ENCODE data around the gene RPL10.

The RPL10 gene

GRCh38 chrX:154370300-154371016 is 27.7 kb upstream of the RPL10 start:
- peak overlapping the region; percentile 98 for H3K27ac ChIP-seq (ENCODE audit: low read depth, low read length)

GRCh38 chrX:154371017-154371788 is 27.0 kb upstream of the RPL10 start:
- Histone ChIP-seq H3K4me3 (ENCODE audit: low read depth, low read length) (peak overlapping the region; percentile 94), H3K36me3 (ENCODE audit: control insufficient read depth, insufficient read depth, low read length) (peaks cover 38% of the 10 kb centered on the region), H3K27ac (ENCODE audit: low read depth, low read length) (peak overlapping the region; percentile 98; the same call in 1 of the 2 replicates), H3K9me3 (ENCODE audit: control insufficient read depth, insufficient read depth, low read depth, low read length) (peaks cover 3% of the 10 kb centered on the region; the same call in 1 of the 2 replicates), H3K27me3 (ENCODE audit: control insufficient read depth, insufficient read depth, low read length) (no peaks in the 10 kb centered on the region), H3K9ac (ENCODE audit: low read length) (peak overlapping the region; percentile 99), H3K4me1 (ENCODE audit: control insufficient read depth, insufficient read depth, low read length) (peaks cover 34% of the 10 kb centered on the region; the same call in 1 of the 2 replicates)

More at GRCh38 chrX:154370300-154371016, 27.7 kb upstream of the RPL10 start:
- Histone ChIP-seq H3K27me3 (ENCODE audit: control insufficient read depth, insufficient read depth, low read length) (no peaks in the 10 kb centered on the region), H3K36me3 (ENCODE audit: control insufficient read depth, insufficient read depth, low read length) (peaks cover 46% of the 10 kb centered on the region), H3K4me3 (ENCODE audit: low read depth, low read length) (peak overlapping the region; percentile 94), H3K9me3 (ENCODE audit: control insufficient read depth, insufficient read depth, low read depth, low read length) (peaks cover 7% of the 10 kb centered on the region; the same call in 1 of the 2 replicates), H3K9ac (ENCODE audit: low read length) (peak overlapping the region; percentile 99), H3K4me1 (ENCODE audit: control insufficient read depth, insufficient read depth, low read length) (peaks cover 34% of the 10 kb centered on the region; the same call in 1 of the 2 replicates)

GRCh38 chrX:154371789-154372300 is 26.3 kb upstream of the RPL10 start:
- H3K36me3 ChIP-seq (ENCODE audit: control insufficient read depth, insufficient read depth, low read length), result peaks cover 32% of the 10 kb centered on the region
- H3K27me3 ChIP-seq (ENCODE audit: control insufficient read depth, insufficient read depth, low read length), result no peaks in the 10 kb centered on the region
- peak overlapping the region; percentile 84; the same call in 1 of the 2 replicates for H3K27ac ChIP-seq (ENCODE audit: low read depth, low read length)
- peaks cover 34% of the 10 kb centered on the region; the same call in 1 of the 2 replicates for H3K4me1 ChIP-seq (ENCODE audit: control insufficient read depth, insufficient read depth, low read length)
- peak overlapping the region; percentile 82 for H3K9ac ChIP-seq (ENCODE audit: low read length)
- H3K4me3 ChIP-seq (ENCODE audit: low read depth, low read length), result peak overlapping the region; percentile 66
- peaks cover 2% of the 10 kb centered on the region; the same call in 1 of the 2 replicates for H3K9me3 ChIP-seq (ENCODE audit: control insufficient read depth, insufficient read depth, low read depth, low read length)

GRCh38 chrX:154372612-154373022 is 25.6 kb upstream of the RPL10 start:
- Histone ChIP-seq H3K27me3 (ENCODE audit: control insufficient read depth, insufficient read depth, low read length) (no peaks in the 10 kb centered on the region), H3K9me3 (ENCODE audit: control insufficient read depth, insufficient read depth, low read depth, low read length) (peaks cover 2% of the 10 kb centered on the region; the same call in 1 of the 2 replicates), H3K4me3 (ENCODE audit: low read depth, low read length) (peak overlapping the region; percentile 66), H3K4me1 (ENCODE audit: control insufficient read depth, insufficient read depth, low read length) (peaks cover 33% of the 10 kb centered on the region; the same call in 1 of the 2 replicates), H3K36me3 (ENCODE audit: control insufficient read depth, insufficient read depth, low read length) (peaks cover 24% of the 10 kb centered on the region), H3K27ac (ENCODE audit: low read depth, low read length) (peak overlapping the region; percentile 84; the same call in 1 of the 2 replicates), H3K9ac (ENCODE audit: low read length) (peak overlapping the region; percentile 82)

GRCh38 chrX:154373340-154374306 is 24.6 kb upstream of the RPL10 start:
- peaks cover 25% of the 10 kb centered on the region; the same call in 1 of the 2 replicates for H3K4me1 ChIP-seq (ENCODE audit: control insufficient read depth, insufficient read depth, low read length)
- peak overlapping the region; percentile 84; the same call in 1 of the 2 replicates for H3K27ac ChIP-seq (ENCODE audit: low read depth, low read length)
- peaks cover 14% of the 10 kb centered on the region for H3K36me3 ChIP-seq (ENCODE audit: control insufficient read depth, insufficient read depth, low read length)
- no peaks in the 10 kb centered on the region for H3K27me3 ChIP-seq (ENCODE audit: control insufficient read depth, insufficient read depth, low read length)
- H3K9me3 ChIP-seq (ENCODE audit: control insufficient read depth, insufficient read depth, low read depth, low read length), result peaks cover 2% of the 10 kb centered on the region; the same call in 1 of the 2 replicates
- peak overlapping the region; percentile 84 for H3K9ac ChIP-seq (ENCODE audit: low read length)
- peak overlapping the region; percentile 50 for H3K4me3 ChIP-seq (ENCODE audit: low read depth, low read length)

GRCh38 chrX:154374313-154375155 is 23.6 kb upstream of the RPL10 start, which contains the start of gene FLNA:
Gene FLNA, minus strand, starts transcription at chrX:154374634. Its CDS starts 3,389 bp downstream, at chrX:154371245.
- Histone ChIP-seq H3K27me3 (ENCODE audit: control insufficient read depth, insufficient read depth, low read length) (no peaks in the 10 kb centered on the region), H3K36me3 (ENCODE audit: control insufficient read depth, insufficient read depth, low read length) (peaks cover 8% of the 10 kb centered on the region), H3K4me1 (ENCODE audit: control insufficient read depth, insufficient read depth, low read length) (peaks cover 23% of the 10 kb centered on the region; the same call in 1 of the 2 replicates), H3K9ac (ENCODE audit: low read length) (peak within 1 kb of the TSS; percentile 84), H3K4me3 (ENCODE audit: low read depth, low read length) (peak within 1 kb of the TSS; percentile 55), H3K9me3 (ENCODE audit: control insufficient read depth, insufficient read depth, low read depth, low read length) (peaks cover 2% of the 10 kb centered on the region; the same call in 1 of the 2 replicates), H3K27ac (ENCODE audit: low read depth, low read length) (peak within 1 kb of the TSS; percentile 25; the same call in 1 of the 2 replicates)

GRCh38 chrX:154375156-154375504 is 23.0 kb upstream of the RPL10 start:
- Histone ChIP-seq H3K36me3 (ENCODE audit: control insufficient read depth, insufficient read depth, low read length) (peaks cover 7% of the 10 kb centered on the region), H3K4me3 (ENCODE audit: low read depth, low read length) (peak overlapping the region; percentile 55), H3K9me3 (ENCODE audit: control insufficient read depth, insufficient read depth, low read depth, low read length) (peaks cover 2% of the 10 kb centered on the region; the same call in 1 of the 2 replicates), H3K27ac (ENCODE audit: low read depth, low read length) (no peak overlapping the region; the same call in 1 of the 2 replicates), H3K4me1 (ENCODE audit: control insufficient read depth, insufficient read depth, low read length) (peaks cover 23% of the 10 kb centered on the region), H3K27me3 (ENCODE audit: control insufficient read depth, insufficient read depth, low read length) (no peaks in the 10 kb centered on the region), H3K9ac (ENCODE audit: low read length) (peak overlapping the region; percentile 73)

- H3K9me3 ChIP-seq (ENCODE audit: control insufficient read depth, insufficient read depth, low read depth, low read length), result no peaks in the 10 kb centered on the region; the same call in 1 of the 2 replicates
- peaks cover 36% of the 10 kb centered on the region for H3K4me1 ChIP-seq (ENCODE audit: control insufficient read depth, insufficient read depth, low read length)
- H3K9ac ChIP-seq (ENCODE audit: low read length), result peak overlapping the region; percentile 15
- no peak overlapping the region for H3K27ac ChIP-seq (ENCODE audit: low read depth, low read length)
- no peaks in the 10 kb centered on the region for H3K27me3 ChIP-seq (ENCODE audit: control insufficient read depth, insufficient read depth, low read length)
- peaks cover 16% of the 10 kb centered on the region for H3K36me3 ChIP-seq (ENCODE audit: control insufficient read depth, insufficient read depth, low read length)
- H3K4me3 ChIP-seq (ENCODE audit: low read depth, low read length), result no peak overlapping the region
These were observed 21.4 kb upstream of the RPL10 start for GRCh38 chrX:154376774-154377173.

- Histone ChIP-seq H3K4me3 (ENCODE audit: low read depth, low read length) (peak overlapping the region; percentile 63), H3K27ac (ENCODE audit: low read depth, low read length) (peak overlapping the region; percentile 88; the same call in 1 of the 2 replicates), H3K9ac (ENCODE audit: low read length) (peak overlapping the region; percentile 70), H3K27me3 (ENCODE audit: control insufficient read depth, insufficient read depth, low read length) (no peaks in the 10 kb centered on the region), H3K9me3 (ENCODE audit: control insufficient read depth, insufficient read depth, low read depth, low read length) (peaks cover 8% of the 10 kb centered on the region; the same call in 1 of the 2 replicates), H3K4me1 (ENCODE audit: control insufficient read depth, insufficient read depth, low read length) (peaks cover 23% of the 10 kb centered on the region), H3K36me3 (ENCODE audit: control insufficient read depth, insufficient read depth, low read length) (peaks cover 20% of the 10 kb centered on the region)
These were observed 19.9 kb upstream of the RPL10 start for GRCh38 chrX:154378059-154378798.
